GM19372 (cell line): ENCODE measurements around the gene TMEM255A.

ENCODE experiments used
- ATAC-seq: cut with Tn5 transposase; IDR thresholded peaks from one replicate; pipeline ENCODE4 v1.9.1; 2021; ENCODE audit warnings: mild to moderate bottlenecking, low read depth, moderate library complexity; ENCODE audit not compliant: unreplicated experiment

The TMEM255A gene

DNA sequence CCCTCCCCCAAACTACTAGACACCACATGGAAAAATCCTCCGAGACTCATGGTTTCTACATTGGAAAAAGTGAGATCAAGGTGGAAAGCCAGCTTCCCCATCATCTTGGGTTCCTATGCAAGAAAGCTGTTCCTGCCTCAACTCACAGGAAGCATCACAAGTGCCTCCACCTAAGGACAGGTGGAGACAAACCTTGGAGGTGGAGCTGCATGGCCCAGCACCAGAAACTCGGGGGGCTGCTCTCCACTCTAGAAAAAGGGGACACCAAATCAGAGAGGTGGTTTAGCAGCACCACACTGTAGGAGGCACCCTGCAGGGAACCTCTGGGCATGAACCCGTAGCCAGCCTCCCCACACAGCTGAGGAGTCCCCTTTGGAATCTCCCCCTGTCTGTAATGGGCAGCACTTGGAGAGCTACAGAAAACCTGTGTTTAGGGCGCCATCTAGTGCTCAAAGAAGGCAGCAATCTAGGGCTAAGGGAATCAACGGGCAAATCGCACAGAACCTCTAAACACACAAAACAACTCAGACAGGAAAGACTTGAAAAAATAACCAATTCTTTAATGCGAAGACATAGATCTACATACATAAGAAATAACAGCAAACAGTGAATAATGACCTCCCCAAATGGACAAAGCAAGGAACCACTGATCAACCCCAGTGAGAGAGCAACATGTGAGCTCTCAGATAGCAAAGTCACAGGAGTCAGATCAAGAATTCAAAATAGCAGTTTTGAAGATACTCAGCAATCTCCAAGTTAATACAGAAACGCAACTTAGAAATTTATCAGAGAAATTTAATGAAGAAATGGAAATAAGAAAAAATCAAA, 97.6 kb downstream of the TMEM255A start:
- no peak for ATAC-seq
